HCT116 (cell line): ENCODE results near the gene FIZ1. TPM values are rescaled to one million over a fixed set of nuclear protein-coding genes. Genes with fewer than 3 reads are reported as not detected.

Experiments used
- ATAC-seq: fragments of 200-7000 bp; cut with Tn5 transposase; 2 replicates; pipeline ENCODE4 v1.9.1; 2020; ENCODE audit warnings: mild to moderate bottlenecking, moderate library complexity
- BruUV-seq: library from RNA; stranded (reverse); fragments of 400-500 nt; replicated peaks from 2 replicates; lab custom pipeline; 2021; lab: Mats Ljungman, UMichigan
- CTCF ChIA-PET: fragments of 300-600 bp; sonication (Branson Sonifier 250); formaldehyde crosslinking; loops from one replicate; lab custom pipeline; 2021; ENCODE audit warnings: antibody characterized with exemption; lab: Charles Lee
- POLR2A ChIA-PET: fragments of 300-600, 350-600 bp; sonication (Branson Sonifier 250); formaldehyde crosslinking; loops from one replicate; lab custom pipeline; 2021; ENCODE audit warnings: antibody characterized with exemption; lab: Charles Lee
- RAD21 ChIA-PET, 2 experiments: fragments of 300-600 bp; sonication (Branson Sonifier 250); formaldehyde crosslinking; loops; one replicate each; lab custom pipeline; 2023; ENCODE audit warnings: low total read pairs in 2 of 2; ENCODE audit not compliant: uncharacterized antibody in 2 of 2, unreplicated experiment in 2 of 2, low non-redundant PET in 1 of 2; lab: Charles Lee
- DNase-seq: peaks from one replicate; pipeline ENCODE4 v3.0.0-alpha.2; 2010; ENCODE audit warnings: low read depth, low spot score
- H2AFZ ChIP-seq: fragments of 200-600 bp; shearing (Covaris generic), sonication (generic); 2 replicates; pipeline ENCODE4 v1.6.1; 2017; ENCODE audit warnings: low read depth, mixed run types, mixed read lengths, antibody characterized with exemption, low read length; ENCODE audit not compliant: poor library complexity, severe bottlenecking
- H3K27ac ChIP-seq: 2 replicates; pipeline ENCODE4 v1.5.1; 2012; ENCODE audit warnings: low read depth, low read length
- H3K27me3 ChIP-seq: fragments of 200-600 bp; sonication (generic); 2 replicates; pipeline ENCODE4 v1.6.1; 2016; ENCODE audit warnings: mixed run types, low read length, mixed read lengths; ENCODE audit not compliant: insufficient read depth
- H3K36me3 ChIP-seq, 2 experiments: fragments of 200-500 bp in 1 of 2; fragments of 200-600 bp in 1 of 2; sonication (Bioruptor generic) in 1 of 2; sonication (generic) in 1 of 2; 2 replicates each; pipeline versions ENCODE4 v1.5.1 to v1.6.1; 2014 to 2016; ENCODE audit warnings: low read length in 2 of 2, inconsistent platforms in 1 of 2, mixed read lengths in 1 of 2, mixed run types in 1 of 2; ENCODE audit not compliant: insufficient read depth in 2 of 2, control insufficient read depth in 1 of 2
- H3K4me1 ChIP-seq, 2 experiments: fragments of 200-600 bp in 1 of 2; sonication (generic) in 1 of 2; 2 replicates each; pipeline versions ENCODE4 v1.5.1 to v1.6.1; 2012 to 2017; ENCODE audit warnings: low read length in 2 of 2, inconsistent platforms in 1 of 2, mild to moderate bottlenecking in 1 of 2, mixed read lengths in 1 of 2, mixed run types in 1 of 2, moderate library complexity in 1 of 2; ENCODE audit not compliant: insufficient read depth in 2 of 2, control insufficient read depth in 1 of 2
- H3K4me2 ChIP-seq: fragments of 200-600 bp; sonication (generic); 2 replicates; pipeline ENCODE4 v1.6.1; 2017; ENCODE audit warnings: mixed run types, low read length, mixed read lengths
- H3K4me3 ChIP-seq, 2 experiments: fragments of 200-600 bp in 1 of 2; sonication (generic) in 1 of 2; replicated peaks in 1 of 2; 2 replicates each; pipeline ENCODE4 v1.5.1; 2011 to 2016; ENCODE audit warnings: low read length in 2 of 2, control low read depth in 1 of 2, low read depth in 1 of 2, mild to moderate bottlenecking in 1 of 2, mixed read lengths in 1 of 2, mixed run types in 1 of 2
- H3K79me2 ChIP-seq: fragments of 200-600 bp; sonication (generic); 2 replicates; pipeline ENCODE4 v1.6.1; 2017; ENCODE audit warnings: mild to moderate bottlenecking, mixed run types, low read length, moderate library complexity, mixed read lengths; ENCODE audit not compliant: insufficient read depth
- H3K9ac ChIP-seq: fragments of 200-600 bp; sonication (generic); 2 replicates; pipeline ENCODE4 v1.6.1; 2016; ENCODE audit warnings: low read length, mixed read lengths
- H3K9me2 ChIP-seq: fragments of 200-600 bp; sonication (generic), shearing (Covaris generic); 2 replicates; pipeline ENCODE4 v1.6.1; 2017; ENCODE audit warnings: mixed run types, mild to moderate bottlenecking, moderate library complexity; ENCODE audit not compliant: insufficient read depth
- H3K9me3 ChIP-seq, 2 experiments: fragments of 200-500 bp in 1 of 2; fragments of 200-600 bp in 1 of 2; sonication (Bioruptor generic) in 1 of 2; sonication (generic) in 1 of 2; 2 replicates each; pipeline ENCODE4 v1.6.1; 2014 to 2017; ENCODE audit warnings: low read length in 2 of 2, mixed read lengths in 2 of 2, inconsistent platforms in 1 of 2, low read depth in 1 of 2, mild to moderate bottlenecking in 1 of 2, mixed run types in 1 of 2, moderate library complexity in 1 of 2; ENCODE audit not compliant: control insufficient read depth in 1 of 2, insufficient read depth in 1 of 2
- H4K20me1 ChIP-seq: fragments of 200-600 bp; sonication (generic), shearing (Covaris generic); 2 replicates; pipeline ENCODE4 v1.6.1; 2017; ENCODE audit warnings: mixed run types, mild to moderate bottlenecking, moderate library complexity; ENCODE audit not compliant: insufficient read depth
- ELF1 ChIP-seq: IDR thresholded peaks from 2 replicates; pipeline ENCODE4 v1.6.1; 2012; ENCODE audit warnings: low read depth, borderline replicate concordance
- EZH2phosphoT487 ChIP-seq: fragments of 200-600 bp; IDR thresholded peaks from 2 replicates; pipeline ENCODE4 v1.6.1; 2018; ENCODE audit warnings: antibody characterized with exemption, borderline replicate concordance
- JUND ChIP-seq: IDR thresholded peaks from 2 replicates; pipeline ENCODE4 v1.6.1; 2012
- TCF7L2 ChIP-seq: IDR thresholded peaks from 2 replicates; pipeline ENCODE4 v1.7.0; 2011; ENCODE audit warnings: borderline replicate concordance, inconsistent platforms; ENCODE audit not compliant: insufficient read depth, insufficient read length; ENCODE audit errors: extremely low read depth
- ZBTB33 ChIP-seq: IDR thresholded peaks from 2 replicates; pipeline ENCODE4 v1.6.1; 2011; ENCODE audit warnings: mild to moderate bottlenecking, low read length, moderate library complexity; ENCODE audit not compliant: insufficient replicate concordance; ENCODE audit errors: extremely low read depth
- intact Hi-C: fragments of 100-400 bp; cut with micrococcal nuclease; formaldehyde crosslinking; loops from 2 replicates; pipeline ENCODE4 v1.10.0; 2022
- total RNA-seq: library from RNA; stranded (reverse); gene quantifications from one replicate; pipeline ENCODE4 v1.2.1, GENCODE V29; 2021; ENCODE audit not compliant: unreplicated experiment

FIZ1 gene
- total RNA-seq, 1 experiment from 2014 or later = 15.3 TPM

DNA sequence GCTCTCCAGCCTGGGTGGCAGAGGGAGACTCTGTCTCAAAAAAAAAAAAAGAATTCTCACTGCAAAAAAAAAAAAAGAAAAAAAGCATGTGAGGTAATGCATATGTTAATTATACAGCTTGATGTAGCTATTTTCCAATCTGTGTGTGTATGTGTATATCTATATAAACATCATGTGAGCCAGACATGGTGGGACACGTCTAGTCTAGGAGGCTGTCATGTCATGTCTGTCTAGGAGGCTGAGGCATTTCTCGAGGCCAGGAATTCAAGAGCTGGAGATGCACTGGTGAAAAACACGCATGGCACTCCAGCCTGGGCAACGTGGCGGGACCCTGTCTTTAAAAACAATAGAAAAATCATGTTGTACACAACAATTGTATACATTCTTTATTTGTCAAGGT lies 47.1 kb downstream of the FIZ1 start:
- no peaks in the 10 kb centered on the region for H3K36me3 ChIP-seq
- H3K4me2 ChIP-seq = peak overlapping the region; percentile 63
- TF ChIP-seq ELF1 = no peak
- POLR2A ChIA-PET = no interaction called here
- no peaks in the 10 kb centered on the region for H3K79me2 ChIP-seq
- BruUV-seq = no TSS peak
- no peaks in the 10 kb centered on the region for H4K20me1 ChIP-seq
- H3K9me3 ChIP-seq = no peaks in the 10 kb centered on the region
- CTCF ChIA-PET = interaction anchor here (1.4 kb wide), 1 partner anchor 49 kb away, joined by 4 read pairs; no protein-coding TSS in a partner anchor
- H3K9me2 ChIP-seq = no peaks in the 10 kb centered on the region
- H3K27me3 ChIP-seq = no peaks in the 10 kb centered on the region
- peak overlapping the region; percentile 45 for H2AFZ ChIP-seq
- intact Hi-C loops = no loop called here
- RAD21 ChIA-PET = interaction anchor here in 1 of 2 experiments (0.6 kb wide), 1 partner anchor 20 kb away, joined by 5 read pairs; no protein-coding TSS in a partner anchor
- H3K27ac ChIP-seq = no peak overlapping the region
- ATAC-seq = no peak
- no peak overlapping the region for H3K9ac ChIP-seq
- no peak for DNase-seq
- H3K4me3 ChIP-seq = no peak overlapping the region; a peak in 1 of 4 replicates
- peaks cover 31 to 55% of the 10 kb centered on the region in 2 experiments for H3K4me1 ChIP-seq

DNA sequence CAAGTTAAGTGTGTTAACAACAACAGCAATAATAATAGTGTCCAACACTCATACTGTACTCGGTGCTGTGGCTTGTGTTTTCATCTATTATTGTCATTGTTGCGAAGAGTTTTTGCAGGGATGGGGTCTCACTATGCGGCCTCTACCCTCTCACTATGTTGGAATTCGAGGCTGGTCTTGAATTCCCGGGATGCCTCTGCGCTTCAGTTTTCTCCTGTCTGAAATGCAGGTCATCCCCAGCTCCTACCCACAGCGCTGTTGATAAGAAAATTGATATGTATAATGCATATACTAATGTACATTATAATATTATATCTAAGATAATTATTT lies 49.0 kb downstream of the FIZ1 start:
- Histone ChIP-seq H3K79me2 (no peaks in the 10 kb centered on the region), H3K27ac (peak overlapping the region; percentile 91), H3K9ac (peak overlapping the region; percentile 67), H3K36me3 (no peaks in the 10 kb centered on the region), H3K9me2 (no peaks in the 10 kb centered on the region), H3K9me3 (no peaks in the 10 kb centered on the region), H2AFZ (peak overlapping the region; percentile 74), H4K20me1 (no peaks in the 10 kb centered on the region), H3K4me3 (peak overlapping the region; percentile 44 to 59), H3K27me3 (no peaks in the 10 kb centered on the region), H3K4me2 (peak overlapping the region; percentile 86), H3K4me1 (peaks cover 44 to 75% of the 10 kb centered on the region in 2 experiments)
- intact Hi-C loops = no loop called here
- no TSS peak for BruUV-seq
- DNase-seq (no peak), ATAC-seq (peak; percentile 3)
- RAD21 ChIA-PET = no interaction called here
- 0 out of 2 replicates have a peak, but pooled peaks have one; percentile 7 for TF ChIP-seq JUND
- TF ChIP-seq TCF7L2 = no peak
- TF ChIP-seq ZBTB33 = no peak
- TF ChIP-seq EZH2phosphoT487 = no peak
- CTCF ChIA-PET = interaction anchor here (1.2 to 1.3 kb wide), 2 partner anchors 56 to 83 kb away, joined by 3 to 8 read pairs; partner anchors contain the start of gene ZNF865
- POLR2A ChIA-PET = interaction anchor here (1.5 to 2.1 kb wide), 2 partner anchors 49 to 83 kb away, joined by 3 to 9 read pairs; partner anchors contain the start of gene FIZ1
